Activated T-cell treated with anti-CD3 and anti-CD28 coated beads, Interleukin-2, amount 50 U/mL, for 24 hours (primary cell): ENCODE results near the gene RECK.
A peak's percentile ranks its signal among the peaks of the same experiment; 100 is the strongest.
"Not testable (repeated sequence)": the region's sequence is repeated elsewhere in the genome, so short reads cannot be mapped to it uniquely, and the experiment has no call there.

Source experiments
- DNase-seq: peaks from one replicate; pipeline ENCODE4 v3.0.0-alpha.2; 2020
- H3K27ac Mint-ChIP-seq: 2 replicates; pipeline ENCODE4 v1.8.0; 2020; ENCODE audit warnings: mild to moderate bottlenecking, mixed read lengths
- H3K27me3 Mint-ChIP-seq: 2 replicates; pipeline ENCODE4 v1.8.0; 2020; ENCODE audit warnings: mixed read lengths
- H3K36me3 Mint-ChIP-seq: 2 replicates; pipeline ENCODE4 v1.8.0; 2020; ENCODE audit warnings: low read depth, mixed read lengths
- H3K4me1 Mint-ChIP-seq: 2 replicates; pipeline ENCODE4 v1.8.0; 2020; ENCODE audit warnings: low read depth, mixed read lengths
- H3K4me3 Mint-ChIP-seq: 2 replicates; pipeline ENCODE4 v1.8.0; 2020; ENCODE audit warnings: mild to moderate bottlenecking, moderate library complexity, mixed read lengths
- H3K9me3 Mint-ChIP-seq: 2 replicates; pipeline ENCODE4 v1.8.0; 2020; ENCODE audit warnings: mixed read lengths

Gene RECK

GRCh38 chr9:36152741-36153438, 116.2 kb downstream of the RECK start:
- no peaks in the 10 kb centered on the region for H3K27me3 Mint-ChIP-seq
- H3K4me1 Mint-ChIP-seq: peaks cover 64% of the 10 kb centered on the region
- H3K27ac Mint-ChIP-seq: peak overlapping the region; percentile 44
- peaks cover 3% of the 10 kb centered on the region for H3K9me3 Mint-ChIP-seq
- no peak for DNase-seq
- no peak overlapping the region for H3K4me3 Mint-ChIP-seq
- peaks cover 15% of the 10 kb centered on the region for H3K36me3 Mint-ChIP-seq

- Mint-ChIP-seq H3K4me1 (peaks cover 61% of the 10 kb centered on the region), H3K27ac (no peak overlapping the region), H3K27me3 (no peaks in the 10 kb centered on the region), H3K36me3 (peaks cover 18% of the 10 kb centered on the region), H3K9me3 (peaks cover 3% of the 10 kb centered on the region), H3K4me3 (no peak overlapping the region)
- no peak for DNase-seq
These were observed 117.0 kb downstream of the RECK start for GRCh38 chr9:36153746-36154145.

GRCh38 chr9:36154331-36154952, 117.7 kb downstream of the RECK start:
- Mint-ChIP-seq H3K4me3 (no peak overlapping the region), H3K9me3 (peaks cover 3% of the 10 kb centered on the region), H3K36me3 (peaks cover 18% of the 10 kb centered on the region), H3K4me1 (peaks cover 57% of the 10 kb centered on the region), H3K27me3 (no peaks in the 10 kb centered on the region), H3K27ac (peak overlapping the region; percentile 9)
- no peak for DNase-seq

- no peak overlapping the region for H3K4me3 Mint-ChIP-seq
- no peaks in the 10 kb centered on the region for H3K27me3 Mint-ChIP-seq
- peaks cover 18% of the 10 kb centered on the region for H3K36me3 Mint-ChIP-seq
- no peak overlapping the region for H3K27ac Mint-ChIP-seq
- peaks cover 42% of the 10 kb centered on the region for H3K4me1 Mint-ChIP-seq
- H3K9me3 Mint-ChIP-seq: peaks cover 3% of the 10 kb centered on the region
- no peak for DNase-seq
These were observed 119.4 kb downstream of the RECK start for GRCh38 chr9:36156116-36156515.

GRCh38 chr9:36158122-36158521, 121.4 kb downstream of the RECK start:
- peaks cover 24% of the 10 kb centered on the region for H3K4me1 Mint-ChIP-seq
- no peaks in the 10 kb centered on the region for H3K27me3 Mint-ChIP-seq
- no peak for DNase-seq
- peaks cover 13% of the 10 kb centered on the region for H3K36me3 Mint-ChIP-seq
- H3K27ac Mint-ChIP-seq: no peak overlapping the region
- H3K9me3 Mint-ChIP-seq: peaks cover 3% of the 10 kb centered on the region
- H3K4me3 Mint-ChIP-seq: no peak overlapping the region

- no peaks in the 10 kb centered on the region for H3K27me3 Mint-ChIP-seq
- no peak overlapping the region for H3K4me3 Mint-ChIP-seq
- no peak overlapping the region for H3K27ac Mint-ChIP-seq
- peaks cover 13% of the 10 kb centered on the region for H3K36me3 Mint-ChIP-seq
- DNase-seq: no peak
- H3K9me3 Mint-ChIP-seq: peaks cover 3% of the 10 kb centered on the region
- peaks cover 18% of the 10 kb centered on the region for H3K4me1 Mint-ChIP-seq
These were observed 122.2 kb downstream of the RECK start for GRCh38 chr9:36158917-36159316.

- not testable (repeated sequence) for H3K9me3 Mint-ChIP-seq, H3K27ac Mint-ChIP-seq, H3K27me3 Mint-ChIP-seq, H3K4me3 Mint-ChIP-seq, DNase-seq
- peaks cover 13% of the 10 kb centered on the region for H3K36me3 Mint-ChIP-seq
- H3K4me1 Mint-ChIP-seq: peaks cover 12% of the 10 kb centered on the region
These were observed 122.8 kb downstream of the RECK start for GRCh38 chr9:36159509-36159908.

- H3K27me3 Mint-ChIP-seq, H3K9me3 Mint-ChIP-seq, H3K4me1 Mint-ChIP-seq, H3K4me3 Mint-ChIP-seq, DNase-seq, H3K27ac Mint-ChIP-seq: not testable (repeated sequence)
- peaks cover 13% of the 10 kb centered on the region for H3K36me3 Mint-ChIP-seq
These were observed 123.4 kb downstream of the RECK start for GRCh38 chr9:36160126-36160525.

- Mint-ChIP-seq H3K36me3 (peaks cover 11% of the 10 kb centered on the region), H3K9me3 (peaks cover 3% of the 10 kb centered on the region), H3K27me3 (no peaks in the 10 kb centered on the region), H3K27ac (no peak overlapping the region), H3K4me3 (no peak overlapping the region), H3K4me1 (peaks cover 10% of the 10 kb centered on the region)
- DNase-seq: no peak
These were observed 124.5 kb downstream of the RECK start for GRCh38 chr9:36161187-36161586.

GRCh38 chr9:36162211-36162738, 125.6 kb downstream of the RECK start:
- DNase-seq: no peak
- H3K36me3 Mint-ChIP-seq: peaks cover 6% of the 10 kb centered on the region
- H3K4me1 Mint-ChIP-seq: peaks cover 13% of the 10 kb centered on the region
- no peaks in the 10 kb centered on the region for H3K9me3 Mint-ChIP-seq
- no peak overlapping the region for H3K4me3 Mint-ChIP-seq
- no peaks in the 10 kb centered on the region for H3K27me3 Mint-ChIP-seq
- H3K27ac Mint-ChIP-seq: no peak overlapping the region

GRCh38 chr9:36163049-36163785, 126.5 kb downstream of the RECK start:
- no peak for DNase-seq
- peaks cover 4% of the 10 kb centered on the region for H3K36me3 Mint-ChIP-seq
- no peaks in the 10 kb centered on the region for H3K9me3 Mint-ChIP-seq
- no peak overlapping the region for H3K4me3 Mint-ChIP-seq
- no peak overlapping the region for H3K27ac Mint-ChIP-seq
- H3K27me3 Mint-ChIP-seq: no peaks in the 10 kb centered on the region
- peaks cover 11% of the 10 kb centered on the region for H3K4me1 Mint-ChIP-seq

- no peak for DNase-seq
- H3K36me3 Mint-ChIP-seq: no peaks in the 10 kb centered on the region
- H3K27me3 Mint-ChIP-seq: no peaks in the 10 kb centered on the region
- no peak overlapping the region for H3K4me3 Mint-ChIP-seq
- no peaks in the 10 kb centered on the region for H3K9me3 Mint-ChIP-seq
- H3K4me1 Mint-ChIP-seq: peaks cover 8% of the 10 kb centered on the region
- H3K27ac Mint-ChIP-seq: no peak overlapping the region
These were observed 127.1 kb downstream of the RECK start for GRCh38 chr9:36163786-36164170.

- DNase-seq: no peak
- Mint-ChIP-seq H3K4me3 (no peak overlapping the region), H3K9me3 (no peaks in the 10 kb centered on the region), H3K4me1 (peaks cover 8% of the 10 kb centered on the region), H3K27me3 (no peaks in the 10 kb centered on the region), H3K36me3 (no peaks in the 10 kb centered on the region), H3K27ac (no peak overlapping the region)
These were observed 127.7 kb downstream of the RECK start for GRCh38 chr9:36164372-36164771.

- Mint-ChIP-seq H3K27ac (no peak overlapping the region), H3K27me3 (no peaks in the 10 kb centered on the region), H3K9me3 (no peaks in the 10 kb centered on the region), H3K36me3 (no peaks in the 10 kb centered on the region), H3K4me3 (no peak overlapping the region), H3K4me1 (peaks cover 8% of the 10 kb centered on the region)
- DNase-seq: no peak
These were observed 128.3 kb downstream of the RECK start for GRCh38 chr9:36164989-36165388.

- Mint-ChIP-seq H3K36me3 (no peaks in the 10 kb centered on the region), H3K4me1 (peaks cover 8% of the 10 kb centered on the region), H3K27ac (no peak overlapping the region), H3K27me3 (no peaks in the 10 kb centered on the region), H3K4me3 (peak overlapping the region; percentile 74), H3K9me3 (no peaks in the 10 kb centered on the region)
- DNase-seq: no peak
These were observed 129.1 kb downstream of the RECK start for GRCh38 chr9:36165826-36166167.
